Right ventricle myocardium superior (tissue), 1 donor: Measurements from ENCODE around the gene CCNY. TPM values are rescaled to one million over a fixed set of nuclear protein-coding genes. Genes with fewer than 3 reads are reported as not detected.

Experiments used
- ATAC-seq: fragments of 200-7000 bp; cut with Tn5 transposase; one replicate; pipeline ENCODE4 v1.9.1; 2020; ENCODE audit warnings: mild to moderate bottlenecking; ENCODE audit not compliant: poor library complexity
- DNase-seq: peaks from one replicate; pipeline ENCODE4 v3.0.0-alpha.2; 2020
- intact Hi-C: fragments of 100-400 bp; cut with DNase I; formaldehyde crosslinking; loops from one replicate; pipeline ENCODE4 v1.11.2; 2022
- total RNA-seq: library from RNA; stranded (reverse); fragmentation: NEBNext Ultra II Directional; extraction: Animal tissue kit (Norgen Biotek cat#: 25700); gene quantifications from one replicate; pipeline ENCODE4 v1.2.1, GENCODE V29; 2021
- donor health status: DM: no; HTN: yes; CAD: no; lungs with severe emphysema.

Gene CCNY
- total RNA-seq, 1 donor from 2014 or later, result 92.7 TPM

DNA sequence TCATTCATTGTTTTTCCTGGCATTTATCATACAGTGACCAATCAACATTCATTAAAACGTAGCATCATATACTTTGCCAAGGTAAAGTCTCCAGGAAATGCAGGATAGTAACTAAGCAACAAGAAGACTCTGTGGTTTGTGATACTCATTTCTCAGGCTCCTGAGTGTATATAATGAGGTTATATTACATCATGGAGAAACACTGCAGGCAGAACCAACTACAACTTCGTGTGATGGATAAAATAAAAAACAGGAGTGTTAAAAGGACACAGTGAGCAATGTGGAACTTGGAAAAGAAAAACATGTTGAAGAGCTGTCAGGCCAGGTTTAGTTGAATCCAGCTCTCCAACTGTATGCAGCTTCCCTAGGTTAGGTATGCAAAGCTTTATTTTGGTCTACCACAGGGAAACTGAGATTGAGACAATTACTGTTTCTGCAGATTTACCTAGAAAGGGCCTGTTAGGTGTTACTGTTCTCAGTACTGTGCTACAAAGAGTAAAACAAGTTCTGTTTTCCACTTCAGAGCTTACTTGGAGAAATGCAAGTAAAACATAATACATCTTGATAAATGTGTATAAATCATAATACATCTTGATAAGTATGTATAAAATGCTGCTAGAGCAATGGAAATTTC is 7.8 kb upstream of the CCNY start:
- intact Hi-C loops, result no loop called here
- ATAC-seq, result peak; percentile 4

DNA sequence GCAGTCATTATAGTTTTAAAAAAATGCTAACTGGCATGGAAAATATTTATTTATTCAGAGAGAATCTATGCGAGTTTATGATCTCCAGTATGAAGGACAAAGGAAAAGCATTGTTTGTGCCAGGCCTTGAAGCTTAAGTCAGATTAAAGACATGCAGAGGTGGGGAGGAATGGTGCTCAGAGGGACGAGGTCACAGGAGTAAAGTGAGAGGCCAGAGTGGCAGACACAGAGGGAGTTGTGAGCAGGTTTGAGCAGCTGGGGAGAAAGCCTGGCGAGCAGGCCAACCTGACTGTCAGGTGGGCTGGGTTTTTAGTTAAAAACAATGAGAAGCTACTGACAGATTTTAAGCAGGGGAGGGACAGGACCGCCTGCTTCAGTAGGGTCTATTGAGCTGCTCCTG is 6.8 kb upstream of the CCNY start:
- intact Hi-C loops, result no loop called here
- ATAC-seq (peak; percentile 23), DNase-seq (no peak)

More for the DNA sequence above, 7.8 kb upstream of the CCNY start:
- DNase-seq, result no peak

DNA sequence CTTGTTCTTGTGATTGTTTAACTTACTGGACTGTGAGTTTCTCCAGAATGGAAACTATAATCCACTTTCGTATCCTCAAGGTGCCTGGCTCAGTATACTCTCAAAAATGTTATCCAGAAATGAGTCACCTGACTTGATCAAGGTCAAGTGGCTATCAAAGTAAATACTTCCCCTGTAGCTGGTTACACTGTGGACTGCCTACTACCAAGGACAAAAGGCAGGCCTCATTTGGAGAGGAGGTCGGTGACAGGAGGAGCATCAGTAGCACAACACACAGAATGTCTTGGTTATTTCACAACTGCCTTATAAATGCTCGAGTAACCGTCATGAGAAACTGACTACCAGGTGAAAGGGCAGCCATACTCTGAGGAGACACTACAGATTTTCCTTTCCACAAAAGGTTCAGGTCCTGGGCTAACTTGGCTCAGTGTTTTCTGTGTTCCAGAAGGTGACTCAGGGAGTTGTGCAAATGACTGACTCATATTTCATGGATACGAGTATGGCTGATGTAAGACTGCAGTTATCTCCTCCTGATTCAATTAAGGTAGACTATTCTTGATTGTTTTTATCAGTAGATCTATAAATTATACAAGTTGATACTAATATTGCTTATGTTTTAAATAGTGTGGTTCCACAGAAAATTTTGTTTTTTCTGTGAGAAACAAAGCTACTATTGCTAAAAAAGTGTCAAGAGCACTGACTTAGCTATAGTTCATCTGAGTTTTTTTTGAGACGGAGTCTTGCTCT is 4.2 kb upstream of the CCNY start:
- no peak for DNase-seq
- intact Hi-C loops, result no loop called here
- peak; percentile 9 for ATAC-seq

DNA sequence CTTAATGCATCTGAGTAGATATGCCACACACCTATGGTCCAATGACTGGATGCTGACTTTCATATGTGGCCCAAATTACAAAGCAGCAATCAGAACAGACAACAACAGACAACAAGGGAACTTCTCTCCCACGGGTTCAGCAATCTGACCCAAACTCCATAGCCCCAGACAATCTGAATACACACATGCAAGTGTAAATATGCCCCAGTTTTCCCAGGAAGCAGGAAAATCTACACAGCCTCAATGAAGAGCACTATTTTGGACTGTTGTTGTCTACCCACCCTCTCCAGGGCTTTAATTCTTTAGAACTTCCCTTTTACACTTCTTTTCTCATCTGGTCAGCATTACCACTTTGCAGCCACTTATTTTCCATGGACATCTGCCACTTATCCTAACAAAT is 2.0 kb upstream of the CCNY start:
- intact Hi-C loops, result no loop called here
- ATAC-seq, result no peak
- DNase-seq, result no peak

DNA sequence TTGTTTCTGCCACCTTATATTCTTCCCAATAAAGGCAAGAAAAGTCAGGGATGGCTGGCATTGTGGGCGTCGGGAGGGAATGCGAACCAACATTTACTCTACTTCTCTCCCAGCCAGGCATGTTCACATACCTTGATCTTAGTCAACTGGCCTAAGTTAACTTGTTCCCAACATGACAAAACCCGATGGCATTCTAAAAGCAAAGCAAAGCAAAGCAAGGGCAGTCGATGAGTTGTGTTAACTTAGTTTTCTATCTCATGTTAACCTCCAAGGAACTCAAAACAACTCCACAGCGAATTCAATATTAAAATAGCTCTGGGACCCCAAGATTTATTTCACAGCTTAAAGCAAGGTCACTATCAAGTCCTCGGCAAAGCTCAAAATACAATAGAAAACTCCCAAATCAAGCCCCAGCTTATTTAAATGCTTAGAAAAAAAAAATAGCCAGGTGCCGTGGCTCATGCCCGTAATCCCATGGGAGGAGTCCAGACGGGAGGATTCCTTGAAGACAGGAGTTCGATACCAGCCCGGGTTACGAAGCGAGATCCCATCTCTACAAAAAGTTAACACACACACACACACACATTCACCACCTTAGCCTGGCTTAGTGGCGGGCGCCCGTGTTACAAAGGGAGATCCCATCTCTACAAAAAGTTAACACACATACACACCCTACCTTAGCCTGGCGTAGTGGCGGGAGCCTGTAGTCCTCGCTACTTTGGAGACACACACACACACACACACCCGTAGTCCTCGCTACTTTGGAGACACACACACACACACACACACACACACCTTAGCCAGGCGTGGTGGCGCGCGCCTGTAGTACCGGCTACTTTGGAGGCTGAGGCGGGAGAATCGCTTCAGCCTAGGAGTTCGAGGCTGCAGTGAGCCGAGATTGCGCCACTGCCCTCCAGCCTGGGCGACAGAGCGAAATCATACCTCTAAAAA is 901 bp upstream of the CCNY start:
- intact Hi-C loops, result loop anchor here (5.0 kb wide), 1 partner anchor 227 kb away; no protein-coding TSS in a partner anchor
- ATAC-seq (peak; percentile 11), DNase-seq (peak; percentile 50)

DNA sequence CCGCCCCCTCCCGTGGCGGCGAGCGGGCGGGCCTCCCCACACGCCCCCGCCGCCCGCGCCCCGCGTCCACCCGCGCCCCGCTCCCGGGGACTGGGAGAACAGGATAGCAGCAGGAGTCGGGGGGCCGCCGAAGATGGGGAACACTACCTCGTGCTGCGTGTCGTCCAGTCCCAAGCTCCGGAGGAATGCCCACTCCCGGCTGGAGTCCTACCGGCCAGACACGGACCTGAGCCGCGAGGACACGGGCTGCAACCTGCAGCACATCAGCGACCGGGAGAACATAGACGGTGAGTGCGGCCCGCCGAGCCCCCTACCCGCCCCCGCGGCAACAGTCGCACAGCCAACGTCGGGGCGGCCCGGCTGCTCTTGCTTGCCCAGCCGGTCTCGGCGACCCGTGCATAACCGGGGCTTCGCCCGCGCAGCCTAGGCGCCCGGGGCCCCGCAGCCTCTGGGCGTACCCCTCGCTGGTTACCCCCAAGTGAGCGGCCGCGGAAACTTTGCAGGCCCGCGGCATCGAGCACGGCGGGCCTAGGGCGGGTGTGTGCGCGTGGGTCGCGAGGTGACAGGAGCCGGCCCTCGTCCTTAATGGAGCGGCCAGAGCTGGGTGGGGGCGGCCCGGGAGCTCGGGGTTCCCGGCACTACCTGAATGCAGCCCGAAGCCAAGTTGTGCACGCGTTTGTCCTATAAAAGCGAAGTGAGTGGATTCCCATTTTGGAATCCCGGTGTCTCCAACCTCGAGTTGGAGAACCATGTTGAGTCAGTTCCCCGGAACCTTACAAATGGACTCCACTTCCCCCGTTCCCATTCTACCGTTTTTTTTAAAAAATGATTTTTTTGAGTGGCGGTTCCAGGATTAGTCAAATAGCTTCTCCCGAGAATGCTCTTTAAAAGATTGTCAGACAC is 863 bp downstream of the CCNY start:
- ATAC-seq (peak; percentile 28), DNase-seq (peak; percentile 61)
- intact Hi-C loops, result loop anchor here (5.0 kb wide), 1 partner anchor 225 kb away; no protein-coding TSS in a partner anchor

DNA sequence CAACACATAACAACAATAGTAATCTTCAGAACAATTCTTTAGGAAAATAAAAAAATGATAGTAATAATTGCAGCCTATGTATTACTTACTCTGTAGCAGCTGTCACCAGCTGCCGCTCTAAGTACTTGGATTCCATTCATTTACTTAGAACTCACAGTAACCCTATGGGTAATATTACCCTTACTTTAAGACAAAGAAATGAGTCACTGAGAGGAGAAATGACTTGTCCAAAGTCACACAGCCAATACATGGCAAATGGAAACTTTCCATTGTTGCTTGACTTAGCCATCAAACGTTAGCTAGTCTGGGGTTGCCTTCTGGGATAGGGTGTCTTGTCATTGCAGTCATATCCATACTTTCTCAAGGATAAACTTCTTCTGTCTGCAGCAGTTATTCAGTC is 3.6 kb downstream of the CCNY start:
- DNase-seq (no peak), ATAC-seq (no peak)
- intact Hi-C loops, result loop anchor here (5.0 kb wide), 1 partner anchor 222 kb away; no protein-coding TSS in a partner anchor

DNA sequence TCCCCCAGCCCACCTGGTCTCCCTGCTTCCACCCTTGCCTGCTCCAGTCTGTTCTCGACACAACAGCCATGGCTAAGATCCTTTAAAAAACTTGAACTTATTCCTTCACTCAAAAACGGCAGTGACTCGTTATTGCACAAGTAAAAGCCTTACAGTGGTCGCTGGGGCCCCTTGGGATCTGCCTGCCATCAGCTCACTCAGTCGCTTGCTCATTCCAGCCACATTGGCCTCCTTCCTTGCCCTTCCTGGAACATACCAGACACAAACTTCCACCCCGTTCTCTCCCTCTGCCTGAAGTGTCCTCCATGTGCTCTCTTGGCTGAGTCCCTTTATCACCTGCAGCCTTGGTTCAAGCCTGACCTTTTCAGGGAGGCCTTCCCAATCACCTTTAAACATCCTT is 4.7 kb downstream of the CCNY start:
- intact Hi-C loops, result no loop called here
- DNase-seq, result peak; percentile 53

DNA sequence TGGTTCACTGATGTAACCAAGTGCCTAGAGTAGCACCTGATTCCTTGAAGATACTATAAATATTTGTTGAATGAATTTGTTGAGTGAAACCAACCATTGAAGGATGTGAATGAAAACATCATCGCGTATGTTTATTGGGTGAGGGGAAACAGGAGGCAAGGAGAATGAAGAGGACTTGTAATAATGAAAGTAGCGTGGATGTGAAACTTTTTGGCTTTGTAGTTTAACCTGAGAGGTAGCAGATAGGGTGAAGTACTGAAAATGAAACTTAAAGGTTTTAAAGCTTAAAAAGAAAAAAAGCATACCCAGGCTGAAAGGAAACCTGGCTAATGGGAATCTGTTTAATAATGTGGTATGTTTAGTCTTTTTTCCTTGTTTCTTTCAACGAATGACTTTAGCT is 5.2 kb downstream of the CCNY start:
- no peak for DNase-seq
- no peak for ATAC-seq
- intact Hi-C loops, result no loop called here

More for the DNA sequence above, 4.7 kb downstream of the CCNY start:
- ATAC-seq, result no peak

DNA sequence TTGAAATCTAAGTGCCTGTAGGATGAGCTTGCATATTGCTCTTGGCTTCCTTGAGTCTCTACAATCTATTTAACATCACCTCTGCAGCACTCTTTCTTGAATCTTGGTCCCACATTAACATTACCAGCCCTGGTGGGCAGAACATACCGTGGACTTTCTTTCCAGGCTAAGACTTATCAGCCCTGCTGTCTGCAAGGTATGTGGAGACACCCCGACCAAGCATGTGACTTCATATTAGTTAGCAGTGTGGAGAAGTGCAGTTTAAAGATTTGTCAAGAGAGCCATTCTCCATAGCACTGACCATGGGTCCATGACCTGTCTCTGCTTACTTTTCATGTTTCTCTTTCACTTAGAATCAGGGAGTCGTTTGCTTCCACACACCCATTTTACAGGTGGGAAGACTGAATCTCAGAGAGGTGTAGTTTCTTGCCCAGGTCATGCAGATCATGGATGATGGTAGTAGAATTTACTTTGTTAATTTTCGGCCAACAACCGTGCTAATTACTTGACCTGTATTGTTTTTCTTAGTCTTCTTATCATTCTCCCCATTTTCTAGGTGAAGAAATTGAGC is 6.0 kb downstream of the CCNY start:
- DNase-seq (no peak), ATAC-seq (no peak)
- intact Hi-C loops, result no loop called here

DNA sequence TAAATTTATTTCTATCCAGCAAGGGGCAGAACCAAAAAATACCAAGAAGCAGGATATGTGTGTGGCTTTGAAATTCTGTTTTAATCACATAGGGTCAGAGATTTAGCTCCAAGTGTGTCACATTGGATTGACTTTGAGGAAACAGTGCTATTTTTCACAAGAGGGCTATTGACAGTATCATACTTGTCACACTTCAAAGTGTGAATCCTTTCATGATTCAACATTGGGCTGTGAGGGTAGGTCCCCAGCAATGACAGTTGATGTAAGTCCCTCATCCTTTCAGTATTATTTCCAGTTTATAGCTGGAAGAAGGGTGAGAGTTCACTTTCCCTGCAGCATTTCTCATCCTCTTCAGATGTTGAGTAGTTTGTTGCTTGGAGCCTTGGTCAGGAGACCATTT is 7.4 kb downstream of the CCNY start:
- no peak for ATAC-seq
- intact Hi-C loops, result no loop called here

DNA sequence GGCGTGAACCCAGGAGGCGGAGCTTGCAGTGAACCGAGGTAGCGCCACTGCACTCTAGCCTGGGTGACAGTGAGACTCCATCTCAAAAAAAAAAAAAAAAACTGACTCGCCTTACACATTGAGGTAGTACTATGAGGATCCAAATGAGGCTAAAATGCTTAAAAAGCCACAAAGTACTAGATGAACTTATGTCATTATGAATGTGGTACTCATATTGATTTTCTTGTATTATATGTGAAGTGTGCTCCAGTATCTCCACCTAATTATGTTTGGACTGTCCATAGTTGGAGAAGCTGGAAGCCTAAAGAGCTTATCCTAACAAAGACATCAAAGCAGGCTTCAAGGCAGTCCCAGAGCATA is 9.1 kb downstream of the CCNY start:
- DNase-seq, result no peak
- intact Hi-C loops, result no loop called here
- ATAC-seq, result no peak

More for the DNA sequence above, 7.4 kb downstream of the CCNY start:
- no peak for DNase-seq

DNA sequence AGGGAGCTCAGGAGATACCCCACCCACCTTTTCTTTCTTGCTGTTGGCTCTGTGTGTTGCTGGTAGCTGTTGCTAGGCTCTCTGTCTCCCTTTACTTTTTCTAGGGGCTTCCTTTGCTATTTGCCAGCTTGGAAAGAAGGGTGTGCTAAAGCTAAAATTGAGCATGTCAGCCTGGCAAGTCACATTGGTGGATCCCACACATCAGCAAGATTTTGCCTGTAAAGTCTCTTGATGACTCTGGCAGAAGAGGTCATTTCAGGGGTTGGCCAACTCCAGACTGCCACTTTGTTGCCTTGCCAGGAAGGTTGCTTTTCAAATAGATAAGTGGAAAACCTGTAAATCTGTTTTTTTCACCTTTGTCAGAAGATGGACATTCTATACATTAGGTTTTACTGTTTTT is 9.9 kb downstream of the CCNY start:
- ATAC-seq (no peak), DNase-seq (no peak)
- intact Hi-C loops, result no loop called here

DNA sequence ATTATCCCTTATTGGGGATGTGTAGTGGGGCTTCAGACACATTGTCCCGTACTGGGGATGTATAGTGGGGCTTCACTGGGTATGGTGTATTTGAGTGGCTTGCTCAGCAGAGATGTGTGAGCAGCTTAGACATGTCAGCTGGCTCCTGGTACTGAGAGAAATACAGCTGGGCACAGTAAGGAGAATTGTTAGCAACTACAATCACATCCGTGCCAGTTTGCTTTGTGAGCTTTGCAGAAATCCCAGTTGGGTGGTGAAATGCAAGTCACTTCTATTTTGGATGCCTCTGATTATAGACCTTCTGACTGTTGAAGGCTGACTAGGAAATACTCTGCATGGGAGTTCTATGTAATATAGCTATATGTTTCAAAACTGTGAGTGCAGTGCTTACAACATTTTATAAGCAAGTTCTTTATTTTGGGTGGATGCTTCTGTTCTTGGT is 10.8 kb downstream of the CCNY start:
- intact Hi-C loops, result no loop called here
- ATAC-seq, result peak; percentile 73
- no peak for DNase-seq

DNA sequence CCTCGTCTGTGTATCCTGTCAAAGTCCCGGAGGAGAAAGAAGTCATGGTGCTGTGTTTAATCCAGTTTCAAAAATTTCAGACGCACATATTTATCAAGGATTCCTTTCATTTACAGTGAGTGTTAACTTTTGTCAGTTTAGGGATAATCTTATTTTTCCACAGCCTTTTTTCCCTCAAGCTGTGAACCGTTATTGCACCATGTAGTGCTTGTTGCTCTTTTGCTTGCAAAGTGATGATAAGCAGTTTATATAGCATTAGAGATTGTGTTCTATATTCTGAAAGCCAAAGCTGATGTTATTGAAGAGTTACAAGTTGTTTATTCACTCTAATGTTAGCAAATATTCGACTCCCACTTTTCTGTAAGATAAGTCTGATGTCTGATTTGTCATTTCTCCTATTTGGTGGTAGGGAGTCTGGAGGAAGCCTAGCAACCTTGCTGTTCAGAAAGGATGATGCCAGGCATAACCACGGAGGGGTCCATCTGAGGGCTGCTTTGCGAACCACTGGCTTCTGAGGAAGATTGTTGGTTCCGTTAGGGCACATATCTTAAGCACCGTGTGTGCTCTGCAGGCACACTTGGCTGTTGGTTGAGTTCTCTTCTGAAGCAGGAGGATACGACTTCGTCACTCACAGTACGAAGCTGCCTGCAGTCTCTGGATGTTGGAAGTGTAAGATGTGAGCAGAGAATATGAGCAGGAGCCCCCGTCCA is 11.7 kb downstream of the CCNY start:
- ATAC-seq (peak; percentile 39), DNase-seq (no peak)
- intact Hi-C loops, result no loop called here

DNA sequence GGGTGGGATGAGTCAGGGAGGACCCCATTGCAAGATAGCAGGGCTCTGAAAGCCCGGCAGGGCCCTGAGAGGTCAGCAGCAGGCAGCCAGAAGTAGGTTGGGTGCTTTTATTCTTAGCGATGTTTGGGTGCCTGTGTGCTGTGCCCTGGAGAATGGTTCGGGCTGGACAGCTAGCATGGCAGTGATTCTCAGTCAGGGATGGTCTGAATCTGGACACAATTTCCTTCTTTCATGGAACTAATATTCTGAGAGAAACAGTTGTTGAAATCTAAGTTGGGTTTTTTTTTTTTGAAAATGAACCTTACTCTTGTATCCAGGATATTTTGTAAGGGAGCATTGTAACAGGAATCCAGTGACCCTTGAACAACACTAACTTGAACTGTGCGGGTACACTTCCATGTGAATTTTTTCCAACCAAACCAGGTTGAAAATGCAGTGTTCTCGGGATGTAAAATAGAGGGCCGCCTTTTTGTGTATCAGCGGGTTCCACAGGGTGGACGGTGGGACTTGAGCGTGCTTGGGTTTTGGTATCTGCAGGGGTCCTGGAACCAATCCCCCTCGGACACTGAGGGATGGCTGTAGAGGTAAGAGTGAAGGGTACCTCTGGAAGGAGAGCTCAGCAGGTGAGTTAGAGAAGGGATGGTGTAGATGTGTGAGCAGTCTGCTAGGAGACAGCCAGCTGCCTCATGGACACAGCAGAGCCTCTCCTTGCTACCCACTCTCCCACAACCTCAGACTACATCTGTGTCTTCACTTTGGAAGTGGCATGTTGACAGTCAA is 12.5 kb downstream of the CCNY start:
- intact Hi-C loops, result no loop called here
- peak; percentile 18 for ATAC-seq

More for the DNA sequence above, 12.5 kb downstream of the CCNY start:
- DNase-seq, result no peak
